K562 (cell line): ENCODE results near the gene CCDC85C. TPM values are rescaled to one million over a fixed set of nuclear protein-coding genes. Genes with fewer than 3 reads are reported as not detected.

Experiments used
- BHLHE40 ChIP-seq: IDR thresholded peaks from 2 replicates; pipeline ENCODE4 v1.6.1; 2011; ENCODE audit warnings: low read length, improper control_type of control experiment
- FOXM1 ChIP-seq, 2 experiments: fragments of 450-650 bp in 1 of 2; sonication (generic) in 1 of 2; formaldehyde crosslinking in 1 of 2; IDR thresholded peaks; 2 replicates each; pipeline versions ENCODE4 v1.6.1 to v1.9.0; 2017 to 2022; ENCODE audit warnings: low read depth in 2 of 2, mild to moderate bottlenecking in 2 of 2, missing genetic modification reagents in 1 of 2, moderate library complexity in 1 of 2
- LARP7 ChIP-seq: fragments of 450-650 bp; IDR thresholded peaks from 2 replicates; pipeline ENCODE4 v1.6.1; 2016
- NCOA2 ChIP-seq, 2 experiments: fragments of 450-650 bp; IDR thresholded peaks; 2 replicates each; pipeline ENCODE4 v1.6.1; 2018; ENCODE audit warnings: mild to moderate bottlenecking in 2 of 2, moderate library complexity in 1 of 2; ENCODE audit not compliant: partially characterized antibody in 2 of 2
- SRF ChIP-seq, 2 experiments: fragments of 250-450, 450-650 bp in 1 of 2; sonication (Bioruptor Pico) in 1 of 2; sonication (generic) in 1 of 2; formaldehyde crosslinking; IDR thresholded peaks; 2 replicates each; pipeline versions ENCODE4 v1.5.0 to v1.5.1; 2020 to 2022; ENCODE audit warnings: mild to moderate bottlenecking in 1 of 2, missing genetic modification reagents in 1 of 2
- ZBTB1 ChIP-seq: sonication (generic); formaldehyde crosslinking; IDR thresholded peaks from 2 replicates; pipeline ENCODE4 v1.8.1; 2023; ENCODE audit warnings: missing genetic modification reagents, low read depth, mild to moderate bottlenecking, borderline replicate concordance
- ZFX ChIP-seq: sonication (generic); formaldehyde crosslinking; IDR thresholded peaks from 2 replicates; pipeline ENCODE4 v1.8.0; 2022; ENCODE audit warnings: mild to moderate bottlenecking, missing genetic modification reagents, moderate library complexity
- polyA plus RNA-seq, 8 experiments: library from polyadenylated mRNA; depleted of rRNA in 4 of 8; stranded (reverse) in 5 of 8; unstranded in 3 of 8; fragments of >200 nt; fragmentation: Nextera tagmentation in 2 of 8; fragmentation: Illumina TruSeq in 1 of 8; extraction: Ambion mirVana in 2 of 8; extraction: Trizol in 1 of 8; gene quantifications; 2 replicates each; pipeline versions ENCODE4 v1.2.1 to v1.2.3, GENCODE V29; 2011 to 2014; ENCODE audit warnings: inconsistent platforms in 1 of 8, missing spikeins in 1 of 8
- total RNA-seq, 7 experiments: library from RNA; depleted of rRNA in 6 of 7; stranded (reverse); fragments of >200 nt in 6 of 7; fragmentation: Illumina TruSeq in 2 of 7; extraction: Trizol in 2 of 7; gene quantifications; 2 replicates each; pipeline versions ENCODE4 v1.2.1 to v1.2.3, GENCODE V29; 2011 to 2021; ENCODE audit warnings: low replicate concordance in 1 of 7
- TF ChIP-seq, protein P1 (sequence below), 2 experiments: fragments of 450-650 bp in 1 of 2; sonication (generic) in 1 of 2; formaldehyde crosslinking in 1 of 2; IDR thresholded peaks; 2 replicates each; pipeline versions ENCODE4 v1.7.1 to v1.9.0; 2016 to 2022; ENCODE audit warnings: inconsistent platforms in 1 of 2, mild to moderate bottlenecking in 1 of 2, missing genetic modification reagents in 1 of 2
- TF ChIP-seq, protein P2 (sequence below): sonication (generic); formaldehyde crosslinking; IDR thresholded peaks from 2 replicates; pipeline ENCODE4 v1.8.0; 2023; ENCODE audit warnings: missing genetic modification reagents, mild to moderate bottlenecking, borderline replicate concordance

The CCDC85C gene
- total and polyA plus RNA-seq, 9 of the 15 experiments (the other 6 are each of a cell fraction or from before 2014, with no cell fraction given), result 0.18 to 22.0 (median 6.3) TPM

- TF ChIP-seq, protein P1, sequence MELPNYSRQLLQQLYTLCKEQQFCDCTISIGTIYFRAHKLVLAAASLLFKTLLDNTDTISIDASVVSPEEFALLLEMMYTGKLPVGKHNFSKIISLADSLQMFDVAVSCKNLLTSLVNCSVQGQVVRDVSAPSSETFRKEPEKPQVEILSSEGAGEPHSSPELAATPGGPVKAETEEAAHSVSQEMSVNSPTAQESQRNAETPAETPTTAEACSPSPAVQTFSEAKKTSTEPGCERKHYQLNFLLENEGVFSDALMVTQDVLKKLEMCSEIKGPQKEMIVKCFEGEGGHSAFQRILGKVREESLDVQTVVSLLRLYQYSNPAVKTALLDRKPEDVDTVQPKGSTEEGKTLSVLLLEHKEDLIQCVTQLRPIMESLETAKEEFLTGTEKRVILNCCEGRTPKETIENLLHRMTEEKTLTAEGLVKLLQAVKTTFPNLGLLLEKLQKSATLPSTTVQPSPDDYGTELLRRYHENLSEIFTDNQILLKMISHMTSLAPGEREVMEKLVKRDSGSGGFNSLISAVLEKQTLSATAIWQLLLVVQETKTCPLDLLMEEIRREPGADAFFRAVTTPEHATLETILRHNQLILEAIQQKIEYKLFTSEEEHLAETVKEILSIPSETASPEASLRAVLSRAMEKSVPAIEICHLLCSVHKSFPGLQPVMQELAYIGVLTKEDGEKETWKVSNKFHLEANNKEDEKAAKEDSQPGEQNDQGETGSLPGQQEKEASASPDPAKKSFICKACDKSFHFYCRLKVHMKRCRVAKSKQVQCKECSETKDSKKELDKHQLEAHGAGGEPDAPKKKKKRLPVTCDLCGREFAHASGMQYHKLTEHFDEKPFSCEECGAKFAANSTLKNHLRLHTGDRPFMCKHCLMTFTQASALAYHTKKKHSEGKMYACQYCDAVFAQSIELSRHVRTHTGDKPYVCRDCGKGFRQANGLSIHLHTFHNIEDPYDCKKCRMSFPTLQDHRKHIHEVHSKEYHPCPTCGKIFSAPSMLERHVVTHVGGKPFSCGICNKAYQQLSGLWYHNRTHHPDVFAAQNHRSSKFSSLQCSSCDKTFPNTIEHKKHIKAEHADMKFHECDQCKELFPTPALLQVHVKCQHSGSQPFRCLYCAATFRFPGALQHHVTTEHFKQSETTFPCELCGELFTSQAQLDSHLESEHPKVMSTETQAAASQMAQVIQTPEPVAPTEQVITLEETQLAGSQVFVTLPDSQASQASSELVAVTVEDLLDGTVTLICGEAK (IDR thresholded peaks at IDR 0.05), result no peak
- TF ChIP-seq, protein P1 (CRISPR knock-in tag; IDR thresholded peaks at IDR 0.05), result no peak
- TF ChIP-seq NCOA2 (IDR thresholded peaks at IDR 0.05; ENCODE audit: partially characterized antibody in 2 of 2) (no peak), LARP7 (no peak), FOXM1 (IDR thresholded peaks at IDR 0.05; ENCODE audit: low read depth) (no peak), FOXM1 (CRISPR knock-in tag; IDR thresholded peaks at IDR 0.05; ENCODE audit: low read depth) (no peak), ZBTB1 (CRISPR knock-in tag) (no peak), ZFX (CRISPR knock-in tag) (peak; percentile 28; the same call in 1 of the 2 replicates), SRF (CRISPR knock-in tag; IDR thresholded peaks at IDR 0.05) (no peak), BHLHE40 (no peak)
- TF ChIP-seq, protein P2, sequence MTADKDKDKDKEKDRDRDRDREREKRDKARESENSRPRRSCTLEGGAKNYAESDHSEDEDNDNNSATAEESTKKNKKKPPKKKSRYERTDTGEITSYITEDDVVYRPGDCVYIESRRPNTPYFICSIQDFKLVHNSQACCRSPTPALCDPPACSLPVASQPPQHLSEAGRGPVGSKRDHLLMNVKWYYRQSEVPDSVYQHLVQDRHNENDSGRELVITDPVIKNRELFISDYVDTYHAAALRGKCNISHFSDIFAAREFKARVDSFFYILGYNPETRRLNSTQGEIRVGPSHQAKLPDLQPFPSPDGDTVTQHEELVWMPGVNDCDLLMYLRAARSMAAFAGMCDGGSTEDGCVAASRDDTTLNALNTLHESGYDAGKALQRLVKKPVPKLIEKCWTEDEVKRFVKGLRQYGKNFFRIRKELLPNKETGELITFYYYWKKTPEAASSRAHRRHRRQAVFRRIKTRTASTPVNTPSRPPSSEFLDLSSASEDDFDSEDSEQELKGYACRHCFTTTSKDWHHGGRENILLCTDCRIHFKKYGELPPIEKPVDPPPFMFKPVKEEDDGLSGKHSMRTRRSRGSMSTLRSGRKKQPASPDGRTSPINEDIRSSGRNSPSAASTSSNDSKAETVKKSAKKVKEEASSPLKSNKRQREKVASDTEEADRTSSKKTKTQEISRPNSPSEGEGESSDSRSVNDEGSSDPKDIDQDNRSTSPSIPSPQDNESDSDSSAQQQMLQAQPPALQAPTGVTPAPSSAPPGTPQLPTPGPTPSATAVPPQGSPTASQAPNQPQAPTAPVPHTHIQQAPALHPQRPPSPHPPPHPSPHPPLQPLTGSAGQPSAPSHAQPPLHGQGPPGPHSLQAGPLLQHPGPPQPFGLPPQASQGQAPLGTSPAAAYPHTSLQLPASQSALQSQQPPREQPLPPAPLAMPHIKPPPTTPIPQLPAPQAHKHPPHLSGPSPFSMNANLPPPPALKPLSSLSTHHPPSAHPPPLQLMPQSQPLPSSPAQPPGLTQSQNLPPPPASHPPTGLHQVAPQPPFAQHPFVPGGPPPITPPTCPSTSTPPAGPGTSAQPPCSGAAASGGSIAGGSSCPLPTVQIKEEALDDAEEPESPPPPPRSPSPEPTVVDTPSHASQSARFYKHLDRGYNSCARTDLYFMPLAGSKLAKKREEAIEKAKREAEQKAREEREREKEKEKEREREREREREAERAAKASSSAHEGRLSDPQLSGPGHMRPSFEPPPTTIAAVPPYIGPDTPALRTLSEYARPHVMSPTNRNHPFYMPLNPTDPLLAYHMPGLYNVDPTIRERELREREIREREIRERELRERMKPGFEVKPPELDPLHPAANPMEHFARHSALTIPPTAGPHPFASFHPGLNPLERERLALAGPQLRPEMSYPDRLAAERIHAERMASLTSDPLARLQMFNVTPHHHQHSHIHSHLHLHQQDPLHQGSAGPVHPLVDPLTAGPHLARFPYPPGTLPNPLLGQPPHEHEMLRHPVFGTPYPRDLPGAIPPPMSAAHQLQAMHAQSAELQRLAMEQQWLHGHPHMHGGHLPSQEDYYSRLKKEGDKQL (CRISPR knock-in tag), result no peak
Observed at GRCh38 chr14:99479906-99480869, 123.8 kb downstream of the CCDC85C start, which contains the start of gene SETD3 (continued).
